ENCODE data around the gene SMOC2.

SMOC2 gene

GRCh38 chr6:168666170-168666569, 225.2 kb downstream of the SMOC2 start:
- POLR2A ChIA-PET: no interaction called here
- H3K36me3 ChIP-seq (ENCODE audit: control insufficient read depth in 2 of 2, insufficient read depth in 1 of 2, low read length in 2 of 2): no peaks in the 10 kb centered on the region
- no peak overlapping the region for H3K27ac ChIP-seq (ENCODE audit: extremely low read depth, low read depth, low read length)
- no peak for TF ChIP-seq KLF1 (tag by site-specific recombination; IDR thresholded peaks at IDR 0.05)
- TF ChIP-seq AEBP2 (tag by site-specific recombination; IDR thresholded peaks at IDR 0.05; ENCODE audit: borderline replicate concordance): no peak
- TF ChIP-seq ZNF518A (tag by site-specific recombination; conservative IDR thresholded peaks at IDR 0.05; ENCODE audit: low read depth): no peak
- no peak for TF ChIP-seq GLI2 (tag by site-specific recombination; IDR thresholded peaks at IDR 0.05; ENCODE audit: borderline replicate concordance, low read depth)
- TF ChIP-seq REPIN1 (tag by site-specific recombination; IDR thresholded peaks at IDR 0.05; ENCODE audit: low read depth): no peak
- no peak for TF ChIP-seq ZNF311 (tag by site-specific recombination; IDR thresholded peaks at IDR 0.05; ENCODE audit: borderline replicate concordance)
- no peak for TF ChIP-seq ZNF292 (tag by site-specific recombination; IDR thresholded peaks at IDR 0.05; ENCODE audit: borderline replicate concordance, low read depth)
- TF ChIP-seq ZNF202 (tag by site-specific recombination; IDR thresholded peaks at IDR 0.05; ENCODE audit: borderline replicate concordance): no peak
- peaks cover 10% of the 10 kb centered on the region for H3K4me1 ChIP-seq (ENCODE audit: control insufficient read depth, insufficient read depth, low read length)
- H3K4me3 ChIP-seq (ENCODE audit: low read depth, low read length): no peak overlapping the region
- no peaks in the 10 kb centered on the region for H3K9me3 ChIP-seq (ENCODE audit: control insufficient read depth, insufficient read depth, low read depth, low read length)
- CTCF ChIA-PET: interaction anchor here (1.1 kb wide), 1 partner anchor 47 kb away, joined by 3 read pairs; no protein-coding TSS in a partner anchor

GRCh38 chr6:168666699-168667427, 225.9 kb downstream of the SMOC2 start:
- Histone ChIP-seq H3K4me3 (ENCODE audit: low read depth, low read length) (no peak overlapping the region), H3K36me3 (ENCODE audit: control insufficient read depth in 2 of 2, insufficient read depth in 1 of 2, low read length in 2 of 2) (no peaks in the 10 kb centered on the region), H3K4me1 (ENCODE audit: control insufficient read depth, insufficient read depth, low read length) (peaks cover 10% of the 10 kb centered on the region), H3K27ac (ENCODE audit: extremely low read depth, low read depth, low read length) (no peak overlapping the region), H3K9me3 (ENCODE audit: control insufficient read depth, insufficient read depth, low read depth, low read length) (no peaks in the 10 kb centered on the region)
- POLR2A ChIA-PET: no interaction called here
- CTCF ChIA-PET: interaction anchor here (0.7 to 1.1 kb wide), 2 partner anchors 47 to 114 kb away, joined by 3 to 6 read pairs; no protein-coding TSS in a partner anchor
- TF ChIP-seq SP2 (tag by site-specific recombination; IDR thresholded peaks at IDR 0.05): no peak
- TF ChIP-seq ZBTB20 (tag by site-specific recombination; IDR thresholded peaks at IDR 0.05): no peak
- no peak for TF ChIP-seq ZBTB44 (tag by site-specific recombination; IDR thresholded peaks at IDR 0.05)
- TF ChIP-seq ZNF449 (tag by site-specific recombination; IDR thresholded peaks at IDR 0.05): no peak
- no peak for TF ChIP-seq ZNF214 (tag by site-specific recombination; IDR thresholded peaks at IDR 0.05; ENCODE audit: borderline replicate concordance)
- no peak for TF ChIP-seq ZNF18 (tag by site-specific recombination; IDR thresholded peaks at IDR 0.05)
- TF ChIP-seq SETDB1 (IDR thresholded peaks at IDR 0.05; ENCODE audit: insufficient read length, low read length): no peak
- no peak for TF ChIP-seq ZNF513 (tag by site-specific recombination; IDR thresholded peaks at IDR 0.05)
- TF ChIP-seq ZNF114 (tag by site-specific recombination; IDR thresholded peaks at IDR 0.05): no peak
- TF ChIP-seq HOXA7 (CRISPR knock-in tag; IDR thresholded peaks at IDR 0.05; ENCODE audit: borderline replicate concordance): no peak

Data from HEK293 (cell line).